NB4 (cell line): ENCODE results near the gene KLHL26.

Experiments used
- DNase-seq: peaks from one replicate; pipeline ENCODE4 v3.0.0; 2010; ENCODE audit warnings: low read depth
- H3K4me3 ChIP-seq: one replicate; pipeline ENCODE4 v1.5.1; 2011; ENCODE audit warnings: mild to moderate bottlenecking, low read depth, low read length, moderate library complexity
- CTCF ChIP-seq: IDR thresholded peaks from one replicate; pipeline ENCODE4 v1.5.1; 2012; ENCODE audit warnings: low read depth, low read length
- MYC ChIP-seq: IDR thresholded peaks from 2 replicates; pipeline ENCODE4 v1.6.1; 2011; ENCODE audit warnings: low read depth, low read length
- POLR2A ChIP-seq: IDR thresholded peaks from 2 replicates; pipeline ENCODE4 v1.6.1; 2011; ENCODE audit warnings: mild to moderate bottlenecking; ENCODE audit not compliant: insufficient read length; ENCODE audit errors: extremely low read depth
- TF ChIP-seq, protein P1 (sequence below): IDR thresholded peaks from 2 replicates; pipeline ENCODE4 v1.6.1; 2011; ENCODE audit warnings: low read depth, low read length

The KLHL26 gene

DNA sequence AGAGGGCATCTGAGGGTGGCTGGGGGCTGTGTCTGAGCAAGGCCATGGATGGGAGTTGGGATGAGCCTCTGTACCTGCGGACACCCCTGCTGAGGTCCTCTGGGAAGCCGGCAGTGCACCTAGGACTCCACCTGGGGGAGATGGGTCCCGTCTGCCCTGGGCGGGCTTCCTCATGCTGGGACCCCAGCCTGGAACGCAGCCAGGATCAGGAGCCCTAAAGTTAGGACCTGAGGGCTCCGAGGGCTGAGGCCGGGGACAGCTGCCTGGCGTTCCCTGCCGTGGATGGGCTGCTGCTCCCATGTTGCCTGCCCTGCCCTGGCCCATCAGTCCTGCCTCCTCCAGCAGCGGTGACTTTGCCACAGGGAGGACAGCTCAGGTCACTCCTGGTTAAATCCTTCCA, 72.7 kb downstream of the KLHL26 start:
- TF ChIP-seq MYC, result no peak
- TF ChIP-seq CTCF, result no peak
- no peak for TF ChIP-seq POLR2A
- TF ChIP-seq, protein P1, sequence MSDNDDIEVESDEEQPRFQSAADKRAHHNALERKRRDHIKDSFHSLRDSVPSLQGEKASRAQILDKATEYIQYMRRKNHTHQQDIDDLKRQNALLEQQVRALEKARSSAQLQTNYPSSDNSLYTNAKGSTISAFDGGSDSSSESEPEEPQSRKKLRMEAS, result no peak
- no peak overlapping the region for H3K4me3 ChIP-seq
- DNase-seq, result no peak

- no peak overlapping the region for H3K4me3 ChIP-seq
- TF ChIP-seq CTCF, result no peak
- no peak for TF ChIP-seq MYC
- TF ChIP-seq, protein P1, result no peak
- no peak for TF ChIP-seq POLR2A
- DNase-seq, result no peak
Measured at GRCh38 chr19:18710186-18710585, 73.4 kb downstream of the KLHL26 start.

- no peak overlapping the region for H3K4me3 ChIP-seq
- no peak for DNase-seq
- no peak for TF ChIP-seq MYC
- no peak for TF ChIP-seq POLR2A
- TF ChIP-seq CTCF, result no peak
- TF ChIP-seq, protein P1, result no peak
Measured at GRCh38 chr19:18710996-18711751, 74.3 kb downstream of the KLHL26 start.

DNA sequence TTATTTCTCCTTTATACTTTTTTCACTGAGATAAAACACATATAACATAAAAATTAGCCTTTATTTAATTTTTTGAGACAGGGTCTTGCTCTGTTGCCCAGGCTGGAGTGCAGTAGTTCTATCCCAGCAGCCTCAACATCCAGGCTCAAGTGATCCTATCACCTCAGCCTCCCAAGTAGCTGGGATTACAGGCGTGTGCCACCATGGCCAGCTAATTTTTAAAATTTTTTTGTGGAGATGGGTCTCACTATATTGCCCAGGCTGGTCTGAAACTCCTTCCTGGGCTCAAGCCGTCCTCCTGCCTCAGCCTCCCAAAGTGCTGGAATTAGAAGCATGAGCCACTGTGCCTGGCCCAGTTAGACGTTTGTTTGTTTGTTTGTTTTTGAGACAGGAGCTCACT, 75.1 kb downstream of the KLHL26 start:
- TF ChIP-seq CTCF, result no peak
- no peak for TF ChIP-seq MYC
- TF ChIP-seq, protein P1, result no peak
- no peak for TF ChIP-seq POLR2A
- no peak overlapping the region for H3K4me3 ChIP-seq
- no peak for DNase-seq

DNA sequence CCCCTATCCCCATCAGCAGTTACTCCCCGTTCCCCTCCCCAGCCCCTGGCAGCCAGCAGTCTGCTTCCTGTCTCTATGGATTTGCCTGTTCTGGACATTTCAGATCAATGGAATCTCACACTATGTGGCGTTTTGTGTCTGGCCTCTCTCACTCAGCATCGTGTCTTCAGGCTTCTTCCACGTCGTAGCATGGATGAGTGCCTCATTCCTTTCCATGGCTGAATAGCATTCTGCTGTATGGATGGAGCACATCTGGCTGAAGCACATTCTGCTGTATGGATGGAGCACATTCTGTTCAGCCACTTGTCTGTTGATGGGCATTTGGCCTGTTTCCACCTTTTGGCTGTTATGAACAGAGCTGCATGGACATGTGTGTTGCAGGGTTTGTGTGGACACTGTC, 76.2 kb downstream of the KLHL26 start:
- TF ChIP-seq, protein P1, result no peak
- no peak for TF ChIP-seq POLR2A
- TF ChIP-seq MYC, result no peak
- no peak for TF ChIP-seq CTCF
- no peak overlapping the region for H3K4me3 ChIP-seq
- no peak for DNase-seq
